ENCODE measurements around the gene DNM2.

Gene DNM2

GRCh38 chr19:10736189-10736588 lies 18.3 kb downstream of the DNM2 start:
- Histone ChIP-seq H2BK12ac (ENCODE audit: low read length) (no peak overlapping the region), H3K36me3 (replicated peaks in 1 of 2; ENCODE audit: control insufficient read depth in 2 of 2, insufficient read depth in 2 of 2, low read length in 2 of 2) (peaks cover 0 to 12% of the 10 kb centered on the region in 2 donors), H2BK15ac (ENCODE audit: low read length) (no peak overlapping the region), H3K27ac (replicated peaks; ENCODE audit: low read length) (no peak overlapping the region), H3K9ac (ENCODE audit: low read depth, low read length, poor library complexity) (no peak overlapping the region), H3K23ac (ENCODE audit: low read depth, low read length, poor library complexity) (no peak overlapping the region), H2BK5ac (ENCODE audit: low read length) (no peak overlapping the region), H2AK5ac (ENCODE audit: low read depth, low read length) (no peak overlapping the region), H3K14ac (ENCODE audit: low read length) (no peak overlapping the region), H3K4me3 (ENCODE audit: low read length in 2 of 2) (no peak overlapping the region), H2BK120ac (ENCODE audit: low read depth, low read length) (no peak overlapping the region), H3K4ac (ENCODE audit: low read length) (no peak overlapping the region), H3K27me3 (ENCODE audit: control insufficient read depth in 3 of 3, insufficient read depth in 3 of 3, low read depth in 1 of 3, low read length in 3 of 3) (no peaks in the 10 kb centered on the region), H3K18ac (ENCODE audit: low read length) (no peak overlapping the region), H4K91ac (ENCODE audit: low read depth, low read length, poor library complexity) (no peak overlapping the region), H3K9me3 (replicated peaks in 1 of 2; ENCODE audit: control insufficient read depth in 2 of 2, insufficient read depth in 1 of 2, low read depth in 1 of 2, low read length in 2 of 2) (peaks cover 0 to 10% of the 10 kb centered on the region in 2 donors), H4K8ac (ENCODE audit: low read depth, low read length) (no peak overlapping the region), H2AFZ (ENCODE audit: low read length) (no peak overlapping the region), H3K4me2 (ENCODE audit: insufficient read depth, low read length, poor library complexity, severe bottlenecking) (no peak overlapping the region), H3K4me1 (ENCODE audit: control insufficient read depth in 2 of 2, insufficient read depth in 1 of 2, low read depth in 1 of 2, low read length in 2 of 2) (no peaks in the 10 kb centered on the region), H3K79me1 (ENCODE audit: low read depth, low read length) (peaks cover 7% of the 10 kb centered on the region)
- DNase-seq (ENCODE audit: low spot score): no peak
- WGBS, 2 donors (ENCODE audit: extremely low coverage in 2 of 2, insufficient read length in 2 of 2, insufficient replicate concordance in 1 of 2): no CpG with 5 or more reads among the region's 6 CpGs

- no peak overlapping the region for H2BK5ac ChIP-seq (ENCODE audit: low read length)
- H2BK120ac ChIP-seq (ENCODE audit: low read depth, low read length): no peak overlapping the region
- peaks cover 0 to 10% of the 10 kb centered on the region in 2 donors for H3K9me3 ChIP-seq (replicated peaks in 1 of 2; ENCODE audit: control insufficient read depth in 2 of 2, insufficient read depth in 1 of 2, low read depth in 1 of 2, low read length in 2 of 2)
- no peak overlapping the region for H3K14ac ChIP-seq (ENCODE audit: low read length)
- DNase-seq (ENCODE audit: low spot score): no peak
- H2AFZ ChIP-seq (ENCODE audit: low read length): no peak overlapping the region
- H3K4me3 ChIP-seq (ENCODE audit: low read length in 2 of 2): no peak overlapping the region
- no peak overlapping the region for H2AK5ac ChIP-seq (ENCODE audit: low read depth, low read length)
- H3K18ac ChIP-seq (ENCODE audit: low read length): no peak overlapping the region
- peaks cover 7% of the 10 kb centered on the region for H3K79me1 ChIP-seq (ENCODE audit: low read depth, low read length)
- no peaks in the 10 kb centered on the region for H3K4me1 ChIP-seq (ENCODE audit: control insufficient read depth in 2 of 2, insufficient read depth in 1 of 2, low read depth in 1 of 2, low read length in 2 of 2)
- no peak overlapping the region for H2BK15ac ChIP-seq (ENCODE audit: low read length)
- no CpG with 5 or more reads among the region's 9 CpGs for WGBS, 2 donors (ENCODE audit: extremely low coverage in 2 of 2, insufficient read length in 2 of 2, insufficient replicate concordance in 1 of 2)
- no peaks in the 10 kb centered on the region for H3K27me3 ChIP-seq (ENCODE audit: control insufficient read depth in 3 of 3, insufficient read depth in 3 of 3, low read depth in 1 of 3, low read length in 3 of 3)
- H3K4ac ChIP-seq (ENCODE audit: low read length): no peak overlapping the region
- H3K4me2 ChIP-seq (ENCODE audit: insufficient read depth, low read length, poor library complexity, severe bottlenecking): no peak overlapping the region
- no peak overlapping the region for H3K27ac ChIP-seq (replicated peaks; ENCODE audit: low read length)
- no peak overlapping the region for H3K9ac ChIP-seq (ENCODE audit: low read depth, low read length, poor library complexity)
- H3K36me3 ChIP-seq (replicated peaks in 1 of 2; ENCODE audit: control insufficient read depth in 2 of 2, insufficient read depth in 2 of 2, low read length in 2 of 2): peaks cover 0 to 12% of the 10 kb centered on the region in 2 donors
- H3K23ac ChIP-seq (ENCODE audit: low read depth, low read length, poor library complexity): no peak overlapping the region
- H4K91ac ChIP-seq (ENCODE audit: low read depth, low read length, poor library complexity): no peak overlapping the region
- no peak overlapping the region for H2BK12ac ChIP-seq (ENCODE audit: low read length)
- H4K8ac ChIP-seq (ENCODE audit: low read depth, low read length): no peak overlapping the region
Measured at GRCh38 chr19:10736916-10737551, 19.2 kb downstream of the DNM2 start.

GRCh38 chr19:10737722-10738121 lies 19.8 kb downstream of the DNM2 start:
- Histone ChIP-seq H4K91ac (ENCODE audit: low read depth, low read length, poor library complexity) (no peak overlapping the region), H3K4me3 (ENCODE audit: low read length in 2 of 2) (no peak overlapping the region), H3K36me3 (replicated peaks in 1 of 2; ENCODE audit: control insufficient read depth in 2 of 2, insufficient read depth in 2 of 2, low read length in 2 of 2) (peaks cover 0 to 15% of the 10 kb centered on the region in 2 donors), H3K18ac (ENCODE audit: low read length) (no peak overlapping the region), H2AFZ (ENCODE audit: low read length) (no peak overlapping the region), H3K27ac (replicated peaks; ENCODE audit: low read length) (no peak overlapping the region), H2BK12ac (ENCODE audit: low read length) (no peak overlapping the region), H3K4me2 (ENCODE audit: insufficient read depth, low read length, poor library complexity, severe bottlenecking) (no peak overlapping the region), H3K14ac (ENCODE audit: low read length) (no peak overlapping the region), H3K9ac (ENCODE audit: low read depth, low read length, poor library complexity) (no peak overlapping the region), H4K8ac (ENCODE audit: low read depth, low read length) (no peak overlapping the region), H2BK5ac (ENCODE audit: low read length) (no peak overlapping the region), H2BK120ac (ENCODE audit: low read depth, low read length) (no peak overlapping the region), H2AK5ac (ENCODE audit: low read depth, low read length) (no peak overlapping the region), H3K27me3 (ENCODE audit: control insufficient read depth in 3 of 3, insufficient read depth in 3 of 3, low read depth in 1 of 3, low read length in 3 of 3) (no peaks in the 10 kb centered on the region), H3K9me3 (replicated peaks in 1 of 2; ENCODE audit: control insufficient read depth in 2 of 2, insufficient read depth in 1 of 2, low read depth in 1 of 2, low read length in 2 of 2) (peaks cover 0 to 10% of the 10 kb centered on the region in 2 donors), H2BK15ac (ENCODE audit: low read length) (no peak overlapping the region), H3K4me1 (ENCODE audit: control insufficient read depth in 2 of 2, insufficient read depth in 1 of 2, low read depth in 1 of 2, low read length in 2 of 2) (no peaks in the 10 kb centered on the region), H3K23ac (ENCODE audit: low read depth, low read length, poor library complexity) (no peak overlapping the region), H3K4ac (ENCODE audit: low read length) (no peak overlapping the region), H3K79me1 (ENCODE audit: low read depth, low read length) (peaks cover 7% of the 10 kb centered on the region)
- no CpG with 5 or more reads among the region's 9 CpGs for WGBS, 2 donors (ENCODE audit: extremely low coverage in 2 of 2, insufficient read length in 2 of 2, insufficient replicate concordance in 1 of 2)
- no peak for DNase-seq (ENCODE audit: low spot score)

GRCh38 chr19:10740798-10741197 lies 22.9 kb downstream of the DNM2 start:
- H3K9me3 ChIP-seq (replicated peaks in 1 of 2; ENCODE audit: control insufficient read depth in 2 of 2, insufficient read depth in 1 of 2, low read depth in 1 of 2, low read length in 2 of 2): peaks cover 0 to 10% of the 10 kb centered on the region in 2 donors
- H2BK120ac ChIP-seq (ENCODE audit: low read depth, low read length): no peak overlapping the region
- no peaks in the 10 kb centered on the region for H3K4me1 ChIP-seq (ENCODE audit: control insufficient read depth in 2 of 2, insufficient read depth in 1 of 2, low read depth in 1 of 2, low read length in 2 of 2)
- H3K36me3 ChIP-seq (replicated peaks in 1 of 2; ENCODE audit: control insufficient read depth in 2 of 2, insufficient read depth in 2 of 2, low read length in 2 of 2): peaks cover 0 to 12% of the 10 kb centered on the region in 2 donors
- no peak overlapping the region for H2BK15ac ChIP-seq (ENCODE audit: low read length)
- no peak overlapping the region for H4K8ac ChIP-seq (ENCODE audit: low read depth, low read length)
- WGBS, 2 donors (ENCODE audit: extremely low coverage in 2 of 2, insufficient read length in 2 of 2, insufficient replicate concordance in 1 of 2): no CpG with 5 or more reads among the region's 3 CpGs
- no peak overlapping the region for H3K23ac ChIP-seq (ENCODE audit: low read depth, low read length, poor library complexity)
- no peak overlapping the region for H2BK12ac ChIP-seq (ENCODE audit: low read length)
- no peak overlapping the region for H2AFZ ChIP-seq (ENCODE audit: low read length)
- no peak overlapping the region for H3K4ac ChIP-seq (ENCODE audit: low read length)
- H3K18ac ChIP-seq (ENCODE audit: low read length): no peak overlapping the region
- H3K27ac ChIP-seq (replicated peaks; ENCODE audit: low read length): no peak overlapping the region
- peaks cover 13% of the 10 kb centered on the region for H3K79me1 ChIP-seq (ENCODE audit: low read depth, low read length)
- H3K9ac ChIP-seq (ENCODE audit: low read depth, low read length, poor library complexity): no peak overlapping the region
- no peak overlapping the region for H4K91ac ChIP-seq (ENCODE audit: low read depth, low read length, poor library complexity)
- no peaks in the 10 kb centered on the region for H3K27me3 ChIP-seq (ENCODE audit: control insufficient read depth in 3 of 3, insufficient read depth in 3 of 3, low read depth in 1 of 3, low read length in 3 of 3)
- H2BK5ac ChIP-seq (ENCODE audit: low read length): no peak overlapping the region
- H3K14ac ChIP-seq (ENCODE audit: low read length): no peak overlapping the region
- no peak overlapping the region for H3K4me3 ChIP-seq (ENCODE audit: low read length in 2 of 2)
- no peak overlapping the region for H3K4me2 ChIP-seq (ENCODE audit: insufficient read depth, low read length, poor library complexity, severe bottlenecking)
- no peak for DNase-seq (ENCODE audit: low spot score)
- no peak overlapping the region for H2AK5ac ChIP-seq (ENCODE audit: low read depth, low read length)

All from neuronal stem cell (in vitro differentiated cells).